NCI-H187 treated with DMSO at 0.1 percent for 48 hours (cell line): ENCODE results near the gene CLASP1.
"Not testable (repeated sequence)": the region's sequence is repeated elsewhere in the genome, so short reads cannot be mapped to it uniquely, and the experiment has no call there.

Experiments used
- DNase-seq: peaks from one replicate; lab custom pipeline; 2025; lab: John Stamatoyannopoulos, UW

Gene CLASP1

GRCh38 chr2:121649149-121649595 is at the start of gene CLASP1:
TSS of gene CLASP1 (minus strand) at chr2:121649462. CDS start at chr2:121605895, 43,567 bp downstream.
- no peak for DNase-seq

GRCh38 chr2:121698318-121698930 is 49.2 kb upstream of the CLASP1 start:
- DNase-seq: no peak

- DNase-seq: no peak
Observed at GRCh38 chr2:121697108-121697631, 47.9 kb upstream of the CLASP1 start.

GRCh38 chr2:121696410-121696930 is 47.2 kb upstream of the CLASP1 start:
- DNase-seq: no peak

GRCh38 chr2:121695171-121695451 is 45.8 kb upstream of the CLASP1 start:
- no peak for DNase-seq

- no peak for DNase-seq
Observed at GRCh38 chr2:121694398-121695170, 45.3 kb upstream of the CLASP1 start.

- DNase-seq: not testable (repeated sequence)
Observed at GRCh38 chr2:121690572-121690971, 41.3 kb upstream of the CLASP1 start.

GRCh38 chr2:121690095-121690494 is 40.8 kb upstream of the CLASP1 start:
- DNase-seq: no peak

- no peak for DNase-seq
Observed at GRCh38 chr2:121689356-121689755, 40.1 kb upstream of the CLASP1 start.

- DNase-seq: no peak
Observed at GRCh38 chr2:121688820-121689219, 39.6 kb upstream of the CLASP1 start.

GRCh38 chr2:121686902-121687301 is 37.6 kb upstream of the CLASP1 start:
- DNase-seq: no peak

GRCh38 chr2:121686218-121686617 is 37.0 kb upstream of the CLASP1 start:
- no peak for DNase-seq

GRCh38 chr2:121682396-121683298 is 33.4 kb upstream of the CLASP1 start:
- no peak for DNase-seq

GRCh38 chr2:121677855-121678254 is 28.6 kb upstream of the CLASP1 start:
- DNase-seq: no peak

- not testable (repeated sequence) for DNase-seq
Observed at GRCh38 chr2:121671621-121672020, 22.4 kb upstream of the CLASP1 start.

- no peak for DNase-seq
Observed at GRCh38 chr2:121670181-121670580, 20.9 kb upstream of the CLASP1 start.

- DNase-seq: no peak
Observed at GRCh38 chr2:121667618-121668017, 18.4 kb upstream of the CLASP1 start.

GRCh38 chr2:121666042-121666441 is 16.8 kb upstream of the CLASP1 start:
- DNase-seq: no peak

- no peak for DNase-seq
Observed at GRCh38 chr2:121665504-121665903, 16.2 kb upstream of the CLASP1 start.

GRCh38 chr2:121664713-121665112 is 15.5 kb upstream of the CLASP1 start:
- no peak for DNase-seq

- no peak for DNase-seq
Observed at GRCh38 chr2:121664086-121664485, 14.8 kb upstream of the CLASP1 start.

- no peak for DNase-seq
Observed at GRCh38 chr2:121663434-121663833, 14.2 kb upstream of the CLASP1 start.
